Skin epidermis (tissue), 12 donors: ENCODE results near the gene APEX1.
A peak's percentile ranks its signal among the peaks of the same experiment; 100 is the strongest.

ENCODE experiments used
- H3K27ac ChIP-seq, 21 experiments: fragments of 200-600 bp; sonication (generic) in 11 of 21; one replicate each; pipeline ENCODE4 v1.5.0; 2020; ENCODE audit warnings: mild to moderate bottlenecking in 3 of 21, inconsistent platforms in 2 of 21, moderate library complexity in 2 of 21
- H3K4me3 ChIP-seq, 7 experiments: fragments of 200-600 bp; sonication (generic) in 2 of 7; one replicate each; pipeline ENCODE4 v1.5.0; 2020; ENCODE audit warnings: inconsistent platforms in 2 of 7, mild to moderate bottlenecking in 2 of 7, moderate library complexity in 1 of 7

The APEX1 gene

GRCh38 chr14:20454516-20455354 is at the start of gene APEX1, which contains the start of gene OSGEP:
Gene APEX1, plus strand, starts transcription at chr14:20455226. Its CDS starts 420 bp downstream, at chr14:20455646.
Gene OSGEP, minus strand, starts transcription at chr14:20454812. Its CDS starts 129 bp downstream, at chr14:20454683.
- peak within 1 kb of the TSS; percentile 56 to 80 (median 58) for H3K4me3 ChIP-seq
- H3K27ac ChIP-seq, result peak within 1 kb of the TSS; percentile 57 to 98 (median 91)

GRCh38 chr14:20409226-20409625 is 45.8 kb upstream of the APEX1 start:
- H3K27ac ChIP-seq, result no peak overlapping the region
- H3K4me3 ChIP-seq, result no peak overlapping the region

DNA sequence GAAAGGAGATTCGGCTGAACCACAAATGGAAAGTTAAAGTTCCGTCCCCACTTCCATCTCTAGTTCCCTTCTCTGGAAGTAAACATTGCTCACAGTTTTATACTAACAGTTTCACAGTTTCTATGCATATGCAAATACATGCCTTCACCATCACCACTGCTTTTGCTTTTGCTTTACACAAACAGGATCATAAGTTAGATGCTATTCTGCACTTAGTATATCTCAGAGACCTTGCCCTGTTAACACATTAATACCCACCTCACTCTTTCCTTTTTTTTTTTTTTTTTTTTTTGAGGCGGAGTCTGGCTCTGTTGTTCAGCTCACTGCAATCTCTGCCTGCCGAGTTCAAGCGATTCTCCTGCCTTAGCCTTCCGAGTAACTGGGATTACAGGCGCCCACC is 42.6 kb upstream of the APEX1 start:
- peak overlapping the region; percentile 59 to 95 (median 79) for H3K4me3 ChIP-seq
- peak overlapping the region in 20 of 21 experiments; percentile 85 to 99 (median 94) for H3K27ac ChIP-seq

DNA sequence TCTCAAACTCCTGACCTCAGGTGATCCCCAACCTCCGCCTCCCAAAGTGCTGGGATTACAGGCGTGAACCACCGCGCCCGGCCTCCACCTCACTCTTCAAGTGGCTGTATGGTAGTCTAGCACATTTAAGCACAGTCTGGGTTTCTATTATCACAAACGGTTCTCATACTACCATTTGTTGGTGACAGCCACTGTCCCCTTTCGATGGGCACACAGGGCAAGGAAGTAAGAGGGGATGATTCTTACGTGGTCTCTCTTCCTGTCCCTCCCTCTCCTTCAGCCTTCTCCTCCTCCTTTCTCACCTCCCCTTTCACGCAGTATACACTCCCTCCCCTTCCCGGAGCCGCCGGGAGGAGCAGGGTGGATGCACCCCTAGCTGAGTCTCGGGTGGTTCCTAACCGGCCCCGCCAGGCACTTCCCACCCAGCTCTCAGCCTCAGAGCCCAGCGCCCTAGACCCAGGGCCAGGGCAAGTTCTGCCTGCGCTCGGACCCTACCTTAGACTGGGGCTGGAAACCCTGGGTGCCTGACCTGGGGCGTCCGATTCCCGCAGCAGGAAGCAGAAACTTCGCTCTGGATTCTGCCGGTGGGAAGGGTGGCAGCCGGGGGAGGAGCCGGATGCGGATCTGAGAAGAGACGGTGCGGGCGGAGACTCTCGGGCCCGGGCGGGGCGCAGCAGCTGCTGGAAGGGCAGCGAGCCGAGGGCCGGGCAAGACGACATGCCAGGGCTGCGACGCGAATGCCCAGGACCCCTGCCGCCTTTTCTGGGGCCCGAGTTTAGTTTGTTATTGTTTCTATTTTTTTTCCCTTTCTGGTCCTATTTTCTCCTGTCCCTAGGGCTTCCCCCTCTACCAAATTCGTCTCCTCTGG is 41.9 kb upstream of the APEX1 start, which contains the start of gene TEP1:
TSS of gene TEP1 (minus strand) at position 626 of the 868 bp plus-strand sequence. CDS start 5,062 bp downstream, outside the sequence.
- Histone ChIP-seq H3K27ac (peak within 1 kb of the TSS; percentile 56 to 99 (median 93)), H3K4me3 (peak within 1 kb of the TSS; percentile 59 to 95 (median 79))

GRCh38 chr14:20413744-20414082 is 41.3 kb upstream of the APEX1 start:
- Histone ChIP-seq H3K27ac (peak overlapping the region in 20 of 21 experiments; percentile 85 to 99 (median 94)), H3K4me3 (peak overlapping the region; percentile 59 to 95 (median 79))

DNA sequence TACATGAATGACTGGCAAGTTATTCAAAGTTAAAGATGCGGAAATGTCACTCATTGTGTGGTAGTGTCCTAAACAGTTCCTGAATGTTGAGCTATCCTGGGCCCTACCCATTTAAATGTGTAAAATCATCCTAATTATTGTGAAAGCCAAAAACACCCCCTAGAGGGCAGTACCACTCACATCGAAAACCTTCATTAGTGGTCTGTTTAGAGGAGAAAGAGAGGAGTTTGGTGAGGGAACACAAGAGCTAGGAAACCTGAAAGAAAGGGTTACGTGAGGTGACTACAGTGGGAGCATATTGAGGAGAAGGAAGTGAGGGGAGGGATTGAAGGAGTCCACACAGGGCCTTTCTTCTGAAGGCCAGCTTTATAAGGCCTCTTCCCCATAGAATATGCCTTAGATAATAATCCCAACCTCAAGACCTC is 39.2 kb upstream of the APEX1 start:
- H3K4me3 ChIP-seq, result no peak overlapping the region

DNA sequence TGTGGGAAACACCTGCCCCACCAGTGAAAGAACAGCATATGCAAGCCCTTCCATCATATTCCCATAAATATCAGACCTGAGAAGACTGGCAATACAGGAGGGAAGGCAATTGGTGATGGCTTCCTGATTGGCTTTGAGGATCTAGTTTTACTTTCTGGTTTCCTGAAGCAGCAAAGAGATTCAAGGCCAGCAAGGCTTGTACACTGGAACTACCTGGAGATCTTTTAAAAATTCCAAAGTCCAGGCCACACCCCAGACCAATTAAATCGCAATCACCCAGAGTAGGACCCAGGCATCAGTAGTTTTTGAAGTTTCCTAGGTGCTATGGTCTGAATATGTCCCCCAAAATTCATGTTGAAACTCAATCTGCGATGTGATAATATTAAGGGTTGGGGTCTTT is 38.8 kb upstream of the APEX1 start:
- Histone ChIP-seq H3K4me3 (no peak overlapping the region), H3K27ac (peak overlapping the region in 4 of 21 experiments; percentile 12 to 69 (median 30))

More for the DNA sequence above, 39.2 kb upstream of the APEX1 start:
- H3K27ac ChIP-seq, result peak overlapping the region in 4 of 21 experiments; percentile 12 to 69 (median 30)

DNA sequence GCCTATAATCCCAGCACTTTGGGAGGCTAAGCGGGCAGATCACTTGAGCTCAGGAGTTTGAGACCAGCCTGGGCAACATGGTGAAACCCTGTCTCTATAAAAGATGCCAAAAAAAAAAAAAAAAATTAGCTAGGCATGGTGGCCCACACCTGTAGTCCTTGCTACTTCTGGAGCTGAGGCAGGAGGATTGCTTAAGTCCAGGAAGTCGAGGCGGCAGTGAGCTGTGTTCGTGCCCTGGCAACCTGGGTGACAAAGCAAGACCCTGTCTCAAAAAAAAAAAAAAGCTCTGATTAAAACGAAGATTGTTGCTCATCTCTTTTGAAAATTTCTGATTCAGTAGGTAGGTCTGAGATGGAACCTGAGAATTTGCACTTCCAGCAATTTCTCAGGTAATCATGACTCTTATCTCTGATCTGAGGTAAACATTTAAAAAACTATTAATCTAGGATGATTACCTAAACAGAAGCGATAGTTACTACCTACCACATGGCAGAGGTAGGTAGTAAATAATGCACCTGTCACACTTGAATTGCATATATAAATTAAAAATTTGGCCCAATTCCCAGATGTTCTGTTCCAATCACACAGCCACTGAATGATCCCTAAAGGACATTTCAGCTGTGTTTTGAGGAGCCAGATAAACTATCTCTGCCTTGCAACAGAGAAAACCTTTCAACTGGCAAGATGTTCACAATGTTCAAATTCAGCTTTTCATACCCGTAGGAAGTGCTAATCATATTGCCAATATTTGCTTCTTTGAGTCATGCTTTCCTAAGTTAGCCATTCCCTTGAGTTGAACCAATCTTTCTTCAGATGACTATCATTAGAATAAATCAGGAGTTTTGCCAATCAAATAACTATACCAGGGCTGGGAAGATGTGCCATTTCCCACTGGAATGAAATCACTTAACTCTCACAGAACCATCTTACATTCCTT is 37.5 kb upstream of the APEX1 start:
- Histone ChIP-seq H3K27ac (no peak overlapping the region), H3K4me3 (no peak overlapping the region)

DNA sequence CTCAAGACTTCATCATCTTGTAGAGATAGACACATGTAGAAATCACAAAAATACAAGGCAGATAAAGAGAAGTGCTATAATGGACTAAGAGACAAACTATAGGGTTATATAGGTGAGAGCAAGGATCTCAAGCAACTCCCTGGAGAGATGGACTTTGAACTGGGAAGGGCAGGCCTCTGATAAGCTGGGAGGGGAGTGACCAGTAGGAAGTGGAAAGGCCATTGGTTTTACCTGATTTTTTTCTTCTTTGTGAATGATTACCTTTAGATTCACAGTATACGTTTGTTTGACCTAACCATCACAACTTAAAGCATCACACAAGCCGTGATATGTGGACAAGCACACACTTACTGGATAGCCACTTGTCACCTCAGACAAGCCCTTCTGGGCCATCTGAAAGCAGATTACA is 36.5 kb upstream of the APEX1 start:
- Histone ChIP-seq H3K27ac (no peak overlapping the region), H3K4me3 (no peak overlapping the region)

- no peak overlapping the region for H3K27ac ChIP-seq
- H3K4me3 ChIP-seq, result no peak overlapping the region
Measured at GRCh38 chr14:20419419-20419818, 35.6 kb upstream of the APEX1 start.

- Histone ChIP-seq H3K27ac (no peak overlapping the region), H3K4me3 (no peak overlapping the region)
Measured at GRCh38 chr14:20421267-20421666, 33.8 kb upstream of the APEX1 start.

DNA sequence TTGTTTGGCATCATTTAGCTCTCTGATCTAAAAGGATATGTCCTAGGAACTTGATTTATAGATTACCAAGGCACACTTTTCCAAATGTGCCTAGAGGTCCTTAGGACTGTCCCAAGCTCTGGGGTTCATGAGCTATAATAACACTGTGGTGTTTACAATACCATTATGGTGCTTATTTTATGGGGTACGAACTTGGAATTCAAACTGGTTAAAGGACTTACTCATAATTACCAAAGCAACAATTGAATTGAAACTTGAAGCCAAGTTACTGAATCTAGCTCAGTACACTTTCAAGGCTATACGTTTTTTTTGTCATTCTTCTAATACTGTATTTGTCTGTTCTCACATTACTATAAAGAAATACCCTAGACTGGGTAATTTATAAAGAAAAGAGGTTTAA is 32.1 kb upstream of the APEX1 start:
- H3K27ac ChIP-seq, result no peak overlapping the region
- H3K4me3 ChIP-seq, result no peak overlapping the region

DNA sequence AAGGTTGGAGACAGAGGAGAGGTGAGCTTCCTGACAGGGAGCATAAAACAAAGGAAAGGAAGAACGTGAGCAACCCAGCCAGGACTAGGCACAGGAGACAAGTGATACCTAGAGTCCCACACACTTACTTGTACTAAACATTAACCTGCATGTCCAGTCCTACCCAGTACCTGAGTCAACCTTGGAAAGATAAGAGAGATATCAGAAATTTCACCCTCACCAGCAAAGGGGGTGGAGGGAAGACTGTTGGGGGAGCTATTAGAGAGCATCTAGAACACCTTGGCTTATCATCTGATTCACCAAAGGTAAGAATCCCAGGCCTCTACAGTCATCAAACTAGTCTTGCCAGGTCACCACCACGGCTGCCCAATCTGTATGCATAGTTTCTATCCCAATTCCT is 30.2 kb upstream of the APEX1 start:
- Histone ChIP-seq H3K4me3 (no peak overlapping the region), H3K27ac (no peak overlapping the region)

DNA sequence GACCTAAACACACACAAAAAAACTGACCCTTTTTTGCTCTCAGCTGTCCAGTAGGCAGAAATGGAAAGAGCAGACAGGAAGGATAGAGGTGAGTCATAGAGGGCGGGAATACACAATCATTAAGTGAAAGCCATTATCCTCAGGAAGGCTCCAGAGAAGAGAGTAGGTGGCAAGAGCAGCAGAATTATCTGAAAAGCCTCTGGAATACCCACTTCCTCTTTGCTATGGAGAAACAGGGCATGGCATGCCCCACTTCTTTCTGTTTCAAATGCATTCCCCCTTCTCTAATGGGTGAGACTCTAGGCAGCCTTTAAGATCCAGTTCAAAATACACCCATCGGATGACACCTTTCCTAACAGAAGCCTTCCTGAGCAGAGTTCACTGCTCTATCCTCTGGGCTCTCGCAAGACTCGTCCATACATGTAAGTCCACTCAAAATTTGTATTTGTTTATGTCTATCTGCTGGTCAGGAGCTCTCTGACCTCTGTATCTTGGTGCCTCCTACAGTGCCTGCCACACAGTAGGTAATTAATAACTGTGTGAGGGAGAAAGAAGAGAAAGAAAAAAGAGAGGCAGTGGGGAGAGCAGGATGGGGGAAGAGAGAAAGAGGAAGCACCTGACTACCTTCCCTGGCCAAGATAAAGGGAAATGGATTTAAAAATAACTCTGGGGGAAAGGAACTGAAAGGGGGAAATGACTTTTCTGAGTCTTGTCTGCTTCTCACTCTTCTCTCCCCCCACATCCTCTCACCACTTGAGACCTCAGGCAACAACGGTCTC is 27.6 kb upstream of the APEX1 start:
- H3K4me3 ChIP-seq, result no peak overlapping the region
- H3K27ac ChIP-seq, result peak overlapping the region in 13 of 21 experiments; percentile 30 to 74 (median 61)

DNA sequence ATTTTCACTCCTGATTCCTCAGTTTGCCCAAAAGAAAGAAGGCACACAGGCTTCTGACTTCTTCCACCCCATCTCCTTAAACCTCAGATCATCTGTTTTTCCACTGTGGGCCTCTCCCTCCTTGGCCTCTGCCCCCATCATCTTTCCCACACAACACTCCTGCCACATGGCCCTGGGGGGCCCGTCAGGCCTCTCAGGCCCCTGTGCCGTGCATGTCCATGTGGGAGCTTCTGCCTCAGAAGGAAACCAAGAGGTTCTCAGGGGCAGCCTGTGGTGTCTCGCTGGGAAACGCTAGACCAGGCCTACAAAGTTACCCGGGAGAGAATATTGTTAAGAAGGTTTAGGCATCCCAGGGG is 27.0 kb upstream of the APEX1 start:
- Histone ChIP-seq H3K4me3 (no peak overlapping the region), H3K27ac (peak overlapping the region in 13 of 21 experiments; percentile 30 to 74 (median 61))

DNA sequence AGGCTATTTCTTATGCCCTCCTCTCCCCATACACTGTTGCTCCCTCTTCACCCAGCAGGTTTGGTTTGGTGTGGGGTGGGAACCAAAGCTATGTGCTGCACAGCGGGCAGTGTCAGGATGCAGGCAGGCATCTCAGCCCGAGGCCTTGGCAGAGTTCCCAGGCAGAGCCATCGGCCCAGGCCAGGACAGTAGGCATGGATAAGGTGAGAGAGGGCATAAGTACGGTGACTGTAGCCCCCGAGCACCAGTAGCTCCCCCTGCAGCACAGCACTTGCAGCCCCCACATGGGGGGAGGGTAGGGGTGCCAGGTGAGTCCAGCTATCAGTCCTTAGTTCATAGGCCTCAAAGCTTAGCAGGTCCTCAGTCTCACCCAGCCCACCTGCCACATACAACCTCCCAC is 26.2 kb upstream of the APEX1 start:
- H3K4me3 ChIP-seq, result no peak overlapping the region
- H3K27ac ChIP-seq, result peak overlapping the region in 6 of 21 experiments; percentile 53 to 74 (median 66)

DNA sequence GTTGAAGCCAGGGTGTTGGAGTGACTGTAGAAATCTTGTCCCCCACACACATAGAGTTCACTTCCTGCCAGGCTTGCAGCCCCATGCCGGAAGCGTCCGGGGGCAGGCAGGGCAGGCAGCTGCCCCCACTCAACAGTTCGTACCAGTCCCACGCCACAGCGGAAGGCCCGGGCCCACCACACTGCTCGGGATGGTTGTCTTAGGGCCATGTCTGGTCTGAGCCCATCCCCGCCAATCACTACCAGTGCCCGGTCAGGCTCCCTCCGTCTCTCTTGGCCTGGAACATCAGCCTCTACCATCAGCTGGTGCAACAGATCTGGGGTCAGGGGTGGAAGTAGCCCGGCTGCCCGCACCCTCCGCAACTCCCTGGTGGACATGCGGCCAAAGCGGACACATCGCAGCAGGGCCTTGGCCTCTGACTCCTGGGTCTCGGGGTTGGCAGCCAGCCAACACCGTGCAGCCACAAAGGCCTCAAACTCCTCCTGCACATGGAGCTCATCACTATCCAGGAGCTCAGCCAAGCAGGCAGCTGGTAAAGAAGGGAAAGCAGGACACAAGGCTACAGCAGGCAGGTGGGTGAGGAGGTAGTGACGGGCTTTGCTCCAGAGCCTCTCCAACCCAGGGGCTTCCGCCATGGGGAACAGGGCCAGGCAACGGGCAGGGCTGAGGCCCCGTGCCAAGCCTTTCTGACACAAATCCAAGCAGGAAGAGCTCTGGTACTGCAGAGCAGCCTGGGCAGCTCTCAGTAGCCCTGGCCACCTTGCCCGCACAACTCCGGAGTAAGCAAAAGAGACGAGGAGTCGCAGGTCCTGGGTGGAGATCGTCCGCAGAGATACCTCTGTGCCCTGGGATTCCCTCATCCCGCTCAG is 25.0 kb upstream of the APEX1 start:
- H3K27ac ChIP-seq, result no peak overlapping the region
- H3K4me3 ChIP-seq, result no peak overlapping the region
